ENCODE measurements around the gene CCDC70.

CCDC70 gene

DNA sequence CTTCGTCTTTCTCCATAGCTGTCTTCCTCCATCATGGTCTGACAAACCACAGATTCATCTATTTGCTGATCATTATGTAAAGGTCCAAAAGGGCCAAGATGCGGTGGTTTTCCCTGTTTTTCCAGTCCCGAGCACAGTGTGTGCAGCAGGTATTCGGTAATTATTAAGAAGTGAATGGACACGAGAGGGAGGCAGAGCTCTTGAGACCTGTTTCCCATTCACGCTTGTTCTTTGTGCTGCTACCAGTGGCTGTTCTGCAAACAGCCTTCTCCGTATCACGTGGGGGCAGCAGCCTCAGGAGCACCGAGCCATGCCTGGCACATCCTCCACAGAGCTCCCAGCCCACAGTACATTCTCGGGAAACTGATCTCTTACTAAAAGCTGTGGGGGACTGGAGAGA, 50.3 kb downstream of the CCDC70 start:
- DNase-seq = no peak

DNA sequence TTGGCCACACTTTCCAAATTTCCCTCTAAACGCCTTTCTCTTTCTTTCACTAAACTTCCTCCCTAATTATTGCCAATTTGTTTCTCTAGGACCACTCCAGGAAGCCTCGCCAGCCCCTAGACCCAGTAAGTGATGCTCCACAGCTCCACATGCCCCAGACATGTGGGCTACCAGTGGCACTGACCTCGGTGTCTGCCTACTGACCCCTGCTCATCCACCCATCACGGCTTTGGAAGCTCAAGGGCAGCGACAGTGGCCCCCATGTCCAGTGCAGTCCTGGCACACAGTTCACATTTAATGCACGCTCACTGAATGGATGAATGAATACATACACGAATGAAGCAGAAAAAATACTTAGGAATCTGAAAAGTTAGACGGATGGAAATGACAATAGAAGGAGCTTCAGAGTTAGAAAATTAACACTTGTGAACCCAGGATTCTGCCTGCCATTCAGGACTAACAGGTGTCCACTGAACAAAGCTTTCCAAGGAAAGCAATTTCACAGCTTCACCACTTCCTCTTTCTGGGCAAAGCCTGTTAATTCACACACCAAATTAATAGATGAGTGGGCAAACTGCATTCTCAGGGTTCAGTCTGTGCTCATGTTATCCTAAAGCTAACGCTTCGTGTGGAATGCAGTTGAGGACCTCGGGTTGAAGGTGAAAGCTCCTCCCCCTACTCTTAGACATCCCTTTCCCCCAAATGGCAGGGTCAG, 50.9 kb downstream of the CCDC70 start:
- no peak for DNase-seq

DNA sequence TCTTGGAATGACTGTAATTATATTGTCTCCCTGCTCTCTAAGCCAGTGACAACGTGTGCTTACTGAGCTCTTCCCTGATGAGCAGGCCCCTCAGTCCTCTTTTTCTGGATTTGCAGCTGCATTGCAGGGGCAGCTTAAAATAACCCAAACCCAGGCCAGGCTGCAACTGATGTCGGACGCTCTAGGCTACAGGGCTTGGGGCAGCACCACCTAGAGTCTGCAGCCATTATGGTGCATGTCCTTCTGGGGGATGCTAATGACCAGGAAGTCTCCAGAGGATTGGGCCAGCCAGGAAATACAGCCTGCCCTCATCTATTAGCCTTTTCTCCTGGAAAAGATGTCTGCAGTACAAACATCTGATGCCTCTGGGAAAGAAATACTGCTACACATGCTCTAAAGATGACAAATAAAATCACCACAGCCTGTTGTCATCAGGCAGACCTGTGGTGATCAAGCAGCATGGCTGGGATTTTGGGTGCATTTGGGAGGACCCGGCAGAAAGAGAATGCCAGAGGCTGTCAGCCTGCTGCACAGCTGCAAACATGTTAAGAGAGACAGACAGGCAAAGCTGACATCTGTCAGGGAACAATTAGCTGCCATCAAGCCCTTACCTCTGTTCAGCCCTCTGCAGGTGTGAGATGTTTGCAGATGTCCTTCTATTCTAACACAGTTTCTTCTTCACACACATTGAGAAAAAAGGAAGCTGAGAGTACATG, 51.8 kb downstream of the CCDC70 start:
- no peak for DNase-seq

DNA sequence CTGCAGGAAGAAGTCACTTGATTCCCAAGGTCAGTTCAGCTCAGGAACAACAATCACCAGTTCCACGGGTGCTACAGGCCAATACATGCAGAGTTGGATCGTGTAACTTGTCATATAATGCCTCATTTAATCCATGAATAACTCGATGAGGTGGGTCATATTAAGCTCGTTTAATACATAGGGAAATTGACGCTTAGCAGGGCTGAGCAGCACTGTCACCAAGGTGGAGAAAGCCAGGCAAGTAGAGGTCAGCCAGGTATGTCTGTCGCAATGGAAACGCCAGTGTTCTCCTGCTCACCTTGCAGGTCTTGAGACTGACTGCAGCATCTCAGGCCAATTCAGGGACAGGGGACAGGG, 52.3 kb downstream of the CCDC70 start:
- DNase-seq = no peak

Measured in activated CD4-positive, alpha-beta T cell treated with anti-CD3 and anti-CD28 coated beads, Interleukin-2, amount 50 U/mL, for 1 hour (primary cell).